Loucy (cell line): ENCODE results near the gene STIP1.

Source experiments
- H2AFZ ChIP-seq: fragments of 200-600 bp; sonication (generic); 2 replicates; pipeline ENCODE4 v1.6.0; 2016; ENCODE audit warnings: antibody characterized with exemption, mild to moderate bottlenecking, low read length, moderate library complexity
- H3F3A ChIP-seq: fragments of 200-600 bp; 2 replicates; pipeline ENCODE4 v1.6.0; 2016; ENCODE audit warnings: antibody characterized with exemption, low read depth, mild to moderate bottlenecking
- H3K27me3 ChIP-seq: fragments of 200-600 bp; sonication (generic); 2 replicates; pipeline ENCODE4 v1.6.1; 2014; ENCODE audit warnings: low read length, mild to moderate bottlenecking; ENCODE audit not compliant: insufficient read depth, poor library complexity, severe bottlenecking
- H3K36me3 ChIP-seq: fragments of 200-600 bp; sonication (generic); 2 replicates; pipeline ENCODE4 v1.6.1; 2016; ENCODE audit warnings: low read length; ENCODE audit not compliant: insufficient read depth
- H3K4me1 ChIP-seq: fragments of 200-600 bp; sonication (generic); 2 replicates; pipeline ENCODE4 v1.5.1; 2014; ENCODE audit warnings: low read length, mild to moderate bottlenecking; ENCODE audit not compliant: insufficient read depth, poor library complexity, severe bottlenecking
- H3K4me2 ChIP-seq: fragments of 200-600 bp; sonication (generic); 2 replicates; pipeline ENCODE4 v1.6.0; 2014; ENCODE audit warnings: antibody characterized with exemption, low read length, low read depth, mild to moderate bottlenecking; ENCODE audit not compliant: poor library complexity, severe bottlenecking
- H3K4me3 ChIP-seq: fragments of 200-600 bp; sonication (generic); 2 replicates; pipeline ENCODE4 v1.5.1; 2014; ENCODE audit warnings: low read length, mild to moderate bottlenecking, mixed read lengths; ENCODE audit not compliant: poor library complexity, severe bottlenecking
- H3K79me2 ChIP-seq: fragments of 200-600 bp; sonication (generic); 2 replicates; pipeline ENCODE4 v1.6.1; 2014; ENCODE audit warnings: low read length; ENCODE audit not compliant: insufficient read depth
- H3K9ac ChIP-seq: fragments of 200-600 bp; sonication (generic); 2 replicates; pipeline ENCODE4 v1.6.0; 2014; ENCODE audit warnings: mild to moderate bottlenecking, low read depth, low read length, moderate library complexity; ENCODE audit not compliant: poor library complexity, severe bottlenecking
- H3K9me2 ChIP-seq: fragments of 200-600 bp; sonication (generic); replicated peaks from 2 replicates; pipeline ENCODE4 v1.6.1; 2016; ENCODE audit warnings: low read depth, low read length, mixed read lengths
- H3K9me3 ChIP-seq: fragments of 200-600 bp; sonication (generic); 2 replicates; pipeline ENCODE4 v1.6.1; 2014; ENCODE audit warnings: mild to moderate bottlenecking, antibody characterized with exemption, low read length, low read depth; ENCODE audit not compliant: insufficient read depth
- H4K20me1 ChIP-seq: fragments of 200-600 bp; sonication (generic); 2 replicates; pipeline ENCODE4 v1.6.0; 2014; ENCODE audit warnings: antibody characterized with exemption, low read length, mild to moderate bottlenecking; ENCODE audit not compliant: insufficient read depth, poor library complexity, severe bottlenecking
- EZH2phosphoT487 ChIP-seq: fragments of 200-600 bp; IDR thresholded peaks from 2 replicates; pipeline ENCODE4 v1.6.1; 2018; ENCODE audit warnings: antibody characterized with exemption, mild to moderate bottlenecking, moderate library complexity, borderline replicate concordance
- TF ChIP-seq, protein P1 (sequence below): fragments of 200-600 bp; sonication (generic); conservative IDR thresholded peaks from 2 replicates; pipeline ENCODE4 v1.5.1; 2014; ENCODE audit warnings: mild to moderate bottlenecking, antibody characterized with exemption, low read length

Gene STIP1

DNA sequence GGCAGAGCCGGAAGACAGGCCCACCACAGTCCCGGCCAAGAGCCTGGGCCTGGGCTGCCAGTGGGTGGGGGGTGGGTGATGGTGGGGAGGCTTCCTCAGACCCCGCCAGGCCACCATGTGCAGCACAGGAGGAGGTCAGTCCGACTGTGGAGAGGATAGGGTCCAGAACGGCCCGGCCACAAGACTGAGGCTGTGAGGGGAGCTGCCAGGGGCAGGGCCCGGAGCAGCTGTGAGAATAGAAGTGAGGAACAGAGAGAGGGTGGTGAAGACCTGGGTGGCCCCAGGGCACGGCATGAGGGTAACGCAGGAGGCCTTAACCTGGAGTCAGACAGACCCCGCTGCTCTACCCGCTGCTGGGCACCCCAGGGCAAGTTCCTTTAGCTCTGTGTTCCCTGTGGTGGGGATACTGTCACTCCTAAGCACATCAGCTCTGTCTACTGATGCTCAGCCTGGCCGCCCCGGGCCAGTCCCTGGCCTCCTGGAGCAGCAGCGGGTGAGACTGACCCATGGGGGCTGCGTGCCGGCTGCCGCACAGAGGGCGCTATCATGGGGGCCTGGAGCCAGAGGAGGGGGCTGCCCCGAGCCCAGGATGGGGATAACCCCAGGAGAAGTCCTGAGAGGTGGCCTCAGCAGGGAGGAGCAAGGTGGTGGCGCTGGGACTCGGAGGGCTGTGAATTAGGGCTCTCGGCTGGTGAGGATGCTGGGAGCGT lies 22.3 kb downstream of the STIP1 start:
- H3F3A ChIP-seq, result peaks cover 6% of the 10 kb centered on the region; the same call in 1 of the 2 replicates
- H3K9me3 ChIP-seq, result no peaks in the 10 kb centered on the region
- H4K20me1 ChIP-seq, result peaks cover 15% of the 10 kb centered on the region
- H3K4me1 ChIP-seq, result peaks cover 26% of the 10 kb centered on the region
- peak overlapping the region; percentile 96 for H3K4me3 ChIP-seq
- no peaks in the 10 kb centered on the region for H3K27me3 ChIP-seq
- peaks cover 38% of the 10 kb centered on the region for H3K79me2 ChIP-seq
- H3K36me3 ChIP-seq, result peaks cover 22% of the 10 kb centered on the region; the same call in 1 of the 2 replicates
- H3K9ac ChIP-seq, result peak overlapping the region; percentile 99
- TF ChIP-seq, protein P1, sequence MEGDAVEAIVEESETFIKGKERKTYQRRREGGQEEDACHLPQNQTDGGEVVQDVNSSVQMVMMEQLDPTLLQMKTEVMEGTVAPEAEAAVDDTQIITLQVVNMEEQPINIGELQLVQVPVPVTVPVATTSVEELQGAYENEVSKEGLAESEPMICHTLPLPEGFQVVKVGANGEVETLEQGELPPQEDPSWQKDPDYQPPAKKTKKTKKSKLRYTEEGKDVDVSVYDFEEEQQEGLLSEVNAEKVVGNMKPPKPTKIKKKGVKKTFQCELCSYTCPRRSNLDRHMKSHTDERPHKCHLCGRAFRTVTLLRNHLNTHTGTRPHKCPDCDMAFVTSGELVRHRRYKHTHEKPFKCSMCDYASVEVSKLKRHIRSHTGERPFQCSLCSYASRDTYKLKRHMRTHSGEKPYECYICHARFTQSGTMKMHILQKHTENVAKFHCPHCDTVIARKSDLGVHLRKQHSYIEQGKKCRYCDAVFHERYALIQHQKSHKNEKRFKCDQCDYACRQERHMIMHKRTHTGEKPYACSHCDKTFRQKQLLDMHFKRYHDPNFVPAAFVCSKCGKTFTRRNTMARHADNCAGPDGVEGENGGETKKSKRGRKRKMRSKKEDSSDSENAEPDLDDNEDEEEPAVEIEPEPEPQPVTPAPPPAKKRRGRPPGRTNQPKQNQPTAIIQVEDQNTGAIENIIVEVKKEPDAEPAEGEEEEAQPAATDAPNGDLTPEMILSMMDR, result no peak
- no peak for TF ChIP-seq EZH2phosphoT487
- H3K4me2 ChIP-seq, result peak overlapping the region; percentile 92
- no peaks in the 10 kb centered on the region for H3K9me2 ChIP-seq
- H2AFZ ChIP-seq, result peak overlapping the region; percentile 53; the same call in 1 of the 2 replicates

DNA sequence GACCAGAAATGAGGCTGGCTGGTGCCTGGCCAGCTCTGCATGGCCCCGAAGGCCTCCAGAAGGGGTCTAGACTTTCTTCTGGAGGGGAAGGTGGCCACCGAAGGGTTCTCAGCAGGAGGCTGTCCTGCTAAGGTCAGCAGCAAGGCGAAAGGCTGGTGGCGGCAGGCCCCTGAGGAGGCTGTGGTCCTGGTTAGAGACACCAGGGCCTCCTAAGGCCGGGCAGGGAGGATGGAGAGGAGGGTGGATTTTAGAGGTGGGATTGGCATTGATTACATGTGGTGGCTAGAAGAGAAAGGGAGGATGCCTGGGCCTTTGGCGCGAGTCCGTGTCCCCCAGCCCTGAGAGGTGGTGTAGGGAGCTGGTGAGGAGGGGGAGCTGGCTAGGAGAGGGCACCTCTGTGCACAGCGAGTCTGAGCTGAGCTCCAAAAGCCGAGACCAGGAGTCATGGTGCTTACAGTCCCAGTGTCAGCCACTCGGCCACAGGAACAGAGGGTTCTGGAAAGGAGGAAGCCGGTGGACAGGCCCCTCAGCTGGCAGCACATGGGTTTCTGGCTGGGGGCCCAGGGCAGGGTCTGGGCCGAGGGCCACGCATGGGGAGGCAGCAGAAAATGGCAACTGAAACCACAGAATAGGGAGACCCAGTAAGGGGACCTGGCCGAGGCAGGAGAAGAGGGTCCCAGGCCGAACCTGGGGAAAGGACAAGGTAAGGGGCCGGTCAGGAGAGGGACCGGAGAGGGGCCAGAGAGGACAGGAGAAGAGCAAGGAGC lies 23.0 kb downstream of the STIP1 start:
- peaks cover 38% of the 10 kb centered on the region for H3K79me2 ChIP-seq
- peaks cover 26% of the 10 kb centered on the region for H3K4me1 ChIP-seq
- H3K36me3 ChIP-seq, result peaks cover 15% of the 10 kb centered on the region; the same call in 1 of the 2 replicates
- H3K4me2 ChIP-seq, result peak overlapping the region; percentile 92
- no peaks in the 10 kb centered on the region for H3K9me2 ChIP-seq
- H3F3A ChIP-seq, result peaks cover 6% of the 10 kb centered on the region; the same call in 1 of the 2 replicates
- H3K9me3 ChIP-seq, result no peaks in the 10 kb centered on the region
- TF ChIP-seq, protein P1, result no peak
- no peak for TF ChIP-seq EZH2phosphoT487
- no peaks in the 10 kb centered on the region for H3K27me3 ChIP-seq
- peaks cover 15% of the 10 kb centered on the region for H4K20me1 ChIP-seq
- peak overlapping the region; percentile 99 for H3K9ac ChIP-seq
- H2AFZ ChIP-seq, result no peak overlapping the region
- H3K4me3 ChIP-seq, result peak overlapping the region; percentile 96

DNA sequence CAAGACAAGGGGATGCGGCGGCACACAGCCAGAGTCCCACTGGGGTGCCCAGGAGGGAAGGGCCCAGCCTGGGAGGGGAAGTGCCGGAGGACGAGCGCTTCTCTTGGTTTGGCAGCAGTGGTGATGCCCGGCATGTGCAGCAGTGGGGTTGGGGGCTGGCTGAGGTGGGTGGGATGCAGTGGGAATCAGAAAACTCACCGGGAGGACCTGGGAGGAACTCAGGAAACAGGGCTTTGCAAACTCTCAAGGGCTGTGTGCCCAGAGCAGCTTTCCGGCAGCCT lies 23.5 kb downstream of the STIP1 start:
- Histone ChIP-seq H4K20me1 (peaks cover 15% of the 10 kb centered on the region), H3K9ac (no peak overlapping the region)

More for the DNA sequence above, 23.5 kb downstream of the STIP1 start:
- Histone ChIP-seq H3K9me2 (no peaks in the 10 kb centered on the region), H3K4me2 (peak overlapping the region; percentile 92), H2AFZ (no peak overlapping the region), H3F3A (peaks cover 6% of the 10 kb centered on the region; the same call in 1 of the 2 replicates), H3K4me1 (peaks cover 26% of the 10 kb centered on the region), H3K36me3 (peaks cover 10% of the 10 kb centered on the region; the same call in 1 of the 2 replicates), H3K4me3 (no peak overlapping the region), H3K9me3 (no peaks in the 10 kb centered on the region), H3K27me3 (no peaks in the 10 kb centered on the region), H3K79me2 (peaks cover 38% of the 10 kb centered on the region)
- TF ChIP-seq, protein P1, result no peak
- TF ChIP-seq EZH2phosphoT487, result no peak
